ENCODE results near the gene RHBDD2.

DNA sequence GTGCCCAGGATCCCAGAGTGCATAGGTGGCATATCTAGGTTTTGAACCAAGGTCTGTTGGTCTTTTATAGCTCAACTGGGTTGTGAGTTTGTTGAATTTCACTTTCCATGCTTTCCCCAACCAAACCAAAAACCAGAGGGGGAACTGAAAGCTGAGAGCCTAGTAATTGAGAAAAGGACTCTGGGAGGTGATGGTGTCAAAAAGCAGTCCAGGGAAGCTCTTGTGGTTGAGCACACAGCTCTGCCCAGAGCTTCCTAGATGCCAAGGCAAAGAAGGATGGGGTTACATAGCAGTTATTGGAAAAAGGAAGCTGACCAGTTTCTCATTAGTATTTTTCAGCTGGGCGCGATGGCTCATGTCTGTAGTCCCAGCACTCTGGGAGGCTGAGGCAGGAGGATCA lies 46.1 kb downstream of the RHBDD2 start:
- TF ChIP-seq MEF2A (IDR thresholded peaks at IDR 0.05; ENCODE audit: borderline replicate concordance, low read depth) = no peak
- TF ChIP-seq SMC3 (IDR thresholded peaks at IDR 0.05; ENCODE audit: low read depth, low read length) = no peak
- no peak for TF ChIP-seq EP300 (IDR thresholded peaks at IDR 0.05; ENCODE audit: borderline replicate concordance in 1 of 2, low read depth in 1 of 2, low read length in 1 of 2)
